ENCODE results near the gene SIGLEC10.

Gene SIGLEC10

GRCh38 chr19:51365965-51366388 lies 51.5 kb downstream of the SIGLEC10 start, which contains the start of gene ETFB:
Gene ETFB, minus strand, starts transcription at chr19:51366388. Its CDS starts 62 bp downstream, at chr19:51366326.
- no peak for DNase-seq (ENCODE audit: low read depth)

- no peak for DNase-seq (ENCODE audit: low read depth)
Measured at GRCh38 chr19:51365211-51365964, 52.1 kb downstream of the SIGLEC10 start.

GRCh38 chr19:51364200-51365106 lies 53.0 kb downstream of the SIGLEC10 start:
- no peak for DNase-seq (ENCODE audit: low read depth)

- DNase-seq (ENCODE audit: low read depth), result no peak
Measured at GRCh38 chr19:51361239-51361638, 56.2 kb downstream of the SIGLEC10 start.

Measured in stimulated activated CD8-positive, alpha-beta memory T cell treated with anti-CD3 and anti-CD28 coated beads, Interleukin-7, amount 100 ng/mL, for 24 hours (primary cell).